GM19239 (cell line): ENCODE results near the gene TMEM204.

Experiments
- DNase-seq: peaks from one replicate; pipeline ENCODE4 v3.0.0; 2011; ENCODE audit warnings: low spot score; ENCODE audit not compliant: insufficient read length
- FAIRE-seq: peaks from 2 replicates; lab custom pipeline; 2011; peaks lifted over from hg19 to GRCh38; lab: Jason Lieb, UNC

Gene TMEM204

GRCh38 chr16:1535391-1536291 is 2.2 kb downstream of the TMEM204 start:
- FAIRE-seq (no peak), DNase-seq (no peak)

- no peak for FAIRE-seq
These were observed 3.1 kb downstream of the TMEM204 start for GRCh38 chr16:1536601-1537000.

GRCh38 chr16:1537138-1537577 is 3.7 kb downstream of the TMEM204 start:
- DNase-seq (no peak), FAIRE-seq (no peak)

More at GRCh38 chr16:1536601-1537000, 3.1 kb downstream of the TMEM204 start:
- DNase-seq: no peak

- DNase-seq (no peak), FAIRE-seq (no peak)
These were observed 4.4 kb downstream of the TMEM204 start for GRCh38 chr16:1537763-1538289.

GRCh38 chr16:1538804-1539520 is 5.5 kb downstream of the TMEM204 start:
- DNase-seq: no peak

GRCh38 chr16:1539720-1540555 is 6.5 kb downstream of the TMEM204 start:
- DNase-seq (no peak), FAIRE-seq (no peak)

More at GRCh38 chr16:1538804-1539520, 5.5 kb downstream of the TMEM204 start:
- FAIRE-seq: no peak

- DNase-seq: no peak
- FAIRE-seq: no peak
These were observed 7.0 kb downstream of the TMEM204 start for GRCh38 chr16:1540556-1540855.

GRCh38 chr16:1541293-1542165 is 8.1 kb downstream of the TMEM204 start:
- FAIRE-seq: no peak
- DNase-seq: no peak

GRCh38 chr16:1542166-1542500 is 8.7 kb downstream of the TMEM204 start:
- DNase-seq: no peak
- no peak for FAIRE-seq

- DNase-seq (no peak), FAIRE-seq (no peak)
These were observed 9.1 kb downstream of the TMEM204 start for GRCh38 chr16:1542533-1542932.

GRCh38 chr16:1543085-1543896 is 9.8 kb downstream of the TMEM204 start:
- FAIRE-seq (peak; percentile 82), DNase-seq (peak; percentile 67)

GRCh38 chr16:1545044-1546040 is 11.9 kb downstream of the TMEM204 start:
- no peak for DNase-seq
- peak; percentile 66 for FAIRE-seq

GRCh38 chr16:1546430-1546829 is 13.0 kb downstream of the TMEM204 start:
- no peak for FAIRE-seq
- no peak for DNase-seq

GRCh38 chr16:1548233-1548632 is 14.8 kb downstream of the TMEM204 start:
- FAIRE-seq (no peak), DNase-seq (no peak)

- no peak for DNase-seq
- FAIRE-seq: no peak
These were observed 15.3 kb downstream of the TMEM204 start for GRCh38 chr16:1548727-1549126.

- DNase-seq: no peak
- FAIRE-seq: no peak
These were observed 16.6 kb downstream of the TMEM204 start for GRCh38 chr16:1550069-1550468.

GRCh38 chr16:1550696-1551095 is 17.2 kb downstream of the TMEM204 start:
- FAIRE-seq (no peak), DNase-seq (no peak)
